Gastrocnemius medialis (tissue), 4 donors: ENCODE results near the gene EDN1. TPM values are rescaled to one million over a fixed set of nuclear protein-coding genes. Genes with fewer than 3 reads are reported as not detected.

Source experiments
- ATAC-seq, 2 donors: fragments of 150-250 bp; one replicate each; pipeline ENCODE4 v1.9.1; 2016
- DNase-seq, 2 donors: peaks; one replicate each; pipeline ENCODE4 v3.0.0-alpha.2; 2019
- H3K27ac ChIP-seq, 4 donors: fragments of 200-600 bp; sonication (generic); 1 replicate in 1 of 4; 2 replicates in 3 of 4; pipeline ENCODE4 v1.5.1; 2016 to 2018; ENCODE audit warnings: mild to moderate bottlenecking in 2 of 4, moderate library complexity in 1 of 4
- H3K27me3 ChIP-seq, 3 donors: fragments of 200-600 bp; sonication (generic) in 2 of 3; 1 replicate in 1 of 3; 2 replicates in 2 of 3; pipeline versions ENCODE4 v1.5.1 to v1.6.0; 2016 to 2019; ENCODE audit warnings: mild to moderate bottlenecking in 1 of 3, moderate library complexity in 1 of 3
- H3K36me3 ChIP-seq, 2 donors: fragments of 200-600 bp; sonication (generic) in 1 of 2; one replicate each; pipeline ENCODE4 v1.5.1; 2017 to 2018
- H3K4me1 ChIP-seq, 2 donors: fragments of 200-600 bp; sonication (generic) in 1 of 2; one replicate each; pipeline ENCODE4 v1.5.1; 2016 to 2017; ENCODE audit warnings: mild to moderate bottlenecking in 2 of 2
- H3K4me3 ChIP-seq, 4 donors: fragments of 200-600 bp; sonication (generic) in 3 of 4; 1 replicate in 1 of 4; 2 replicates in 3 of 4; pipeline ENCODE4 v1.5.1; 2016 to 2019; ENCODE audit warnings: mild to moderate bottlenecking in 2 of 4
- H3K9me3 ChIP-seq, 3 donors: fragments of 200-600 bp; sonication (generic) in 2 of 3; 1 replicate in 1 of 3; 2 replicates in 2 of 3; pipeline ENCODE4 v1.5.1; 2016 to 2019
- POLR2A ChIP-seq, 2 donors: fragments of 450-650 bp; IDR thresholded peaks; one replicate each; pipeline ENCODE4 v1.6.1; 2017; ENCODE audit warnings: antibody characterized with exemption in 2 of 2, mild to moderate bottlenecking in 2 of 2, moderate library complexity in 2 of 2
- in situ Hi-C, 4 donors: fragments of 200-750 bp; cut with MboI; loops; one replicate each; pipeline versions ENCODE4 v1.15.0 to v1.8.0; 2017; ENCODE audit warnings: low sequenced_read_pairs in 4 of 4
- intact Hi-C: fragments of 100-400 bp; cut with DNase I; formaldehyde crosslinking; loops from one replicate; pipeline ENCODE4 v1.15.1; 2023; ENCODE audit warnings: low total_unique reads
- total RNA-seq, 4 donors: library from RNA; depleted of rRNA; stranded (reverse); fragments of >200 nt; gene quantifications; one replicate each; pipeline versions ENCODE4 v1.1.0 to v1.2.3, GENCODE V29; 2016
- TF ChIP-seq, protein P1 (sequence below), 5 experiments: fragments of 450-650 bp in 3 of 5; fragments of 200-600 bp in 2 of 5; sonication (generic) in 2 of 5; IDR thresholded peaks in 4 of 5; conservative IDR thresholded peaks in 1 of 5; 1 replicate in 4 of 5; 2 replicates in 1 of 5; pipeline ENCODE4 v1.5.1; 2016 to 2019; ENCODE audit warnings: antibody characterized with exemption in 5 of 5, mild to moderate bottlenecking in 3 of 5, moderate library complexity in 3 of 5

The EDN1 gene
- total RNA-seq, 4 donors from 2014 or later, result 7.4 to 12.0 (median 9.3) TPM

DNA sequence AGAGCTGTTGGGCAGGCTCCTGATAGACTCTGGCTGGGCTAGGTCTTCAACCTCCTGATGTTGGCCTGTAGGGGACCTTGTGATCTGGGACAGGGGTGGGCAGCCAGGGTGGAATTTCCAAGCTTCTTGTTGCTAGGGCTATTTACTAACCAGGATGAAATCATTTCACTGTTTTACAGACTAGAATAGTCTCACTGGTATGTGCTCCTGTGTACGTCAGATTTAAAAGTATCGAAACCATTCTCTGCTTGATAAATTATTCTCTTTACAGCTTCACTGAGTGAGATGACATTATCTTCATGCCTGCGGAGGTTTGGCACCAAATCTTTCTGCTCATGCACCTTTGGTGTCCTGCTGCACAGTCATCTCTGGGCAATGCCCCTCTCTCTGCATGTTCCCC lies 10.9 kb downstream of the EDN1 start:
- in situ Hi-C loops (loop anchor here in 1 of 4 donors (25.0 kb wide), 1 partner anchor 311 kb away; no protein-coding TSS in a partner anchor), intact Hi-C loops (no loop called here)
- DNase-seq (no peak), ATAC-seq (no peak)
- H3K27ac ChIP-seq, result no peak overlapping the region
- TF ChIP-seq, protein P1, sequence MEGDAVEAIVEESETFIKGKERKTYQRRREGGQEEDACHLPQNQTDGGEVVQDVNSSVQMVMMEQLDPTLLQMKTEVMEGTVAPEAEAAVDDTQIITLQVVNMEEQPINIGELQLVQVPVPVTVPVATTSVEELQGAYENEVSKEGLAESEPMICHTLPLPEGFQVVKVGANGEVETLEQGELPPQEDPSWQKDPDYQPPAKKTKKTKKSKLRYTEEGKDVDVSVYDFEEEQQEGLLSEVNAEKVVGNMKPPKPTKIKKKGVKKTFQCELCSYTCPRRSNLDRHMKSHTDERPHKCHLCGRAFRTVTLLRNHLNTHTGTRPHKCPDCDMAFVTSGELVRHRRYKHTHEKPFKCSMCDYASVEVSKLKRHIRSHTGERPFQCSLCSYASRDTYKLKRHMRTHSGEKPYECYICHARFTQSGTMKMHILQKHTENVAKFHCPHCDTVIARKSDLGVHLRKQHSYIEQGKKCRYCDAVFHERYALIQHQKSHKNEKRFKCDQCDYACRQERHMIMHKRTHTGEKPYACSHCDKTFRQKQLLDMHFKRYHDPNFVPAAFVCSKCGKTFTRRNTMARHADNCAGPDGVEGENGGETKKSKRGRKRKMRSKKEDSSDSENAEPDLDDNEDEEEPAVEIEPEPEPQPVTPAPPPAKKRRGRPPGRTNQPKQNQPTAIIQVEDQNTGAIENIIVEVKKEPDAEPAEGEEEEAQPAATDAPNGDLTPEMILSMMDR (IDR thresholded peaks at IDR 0.05 in 4 of 5, conservative IDR thresholded peaks at IDR 0.05 in 1 of 5), result no peak
- no peak for TF ChIP-seq POLR2A (IDR thresholded peaks at IDR 0.05)
- H3K4me1 ChIP-seq, result no peaks in the 10 kb centered on the region
- no peaks in the 10 kb centered on the region for H3K27me3 ChIP-seq
- H3K4me3 ChIP-seq, result no peak overlapping the region
- no peaks in the 10 kb centered on the region for H3K36me3 ChIP-seq
- no peaks in the 10 kb centered on the region for H3K9me3 ChIP-seq

DNA sequence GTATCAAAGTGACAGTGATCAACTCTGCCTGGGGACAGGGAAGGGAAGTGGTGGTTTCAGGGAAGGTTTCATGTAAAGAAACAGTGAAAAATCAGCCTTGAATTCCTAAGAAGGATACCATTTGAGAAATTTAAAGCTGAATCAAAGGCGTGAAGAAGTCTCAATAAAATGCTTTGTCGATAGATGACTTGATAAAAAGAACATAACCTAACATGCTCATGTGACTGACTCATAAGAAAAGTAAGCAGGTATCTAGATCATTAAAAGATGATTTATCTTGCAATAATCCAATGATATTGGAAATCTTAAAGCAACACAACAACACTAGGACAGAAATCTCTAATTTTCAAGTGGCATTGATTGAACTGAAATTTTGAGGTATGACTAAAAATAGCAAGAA lies 14.3 kb downstream of the EDN1 start:
- H3K27me3 ChIP-seq, result no peaks in the 10 kb centered on the region
- H3K36me3 ChIP-seq, result no peaks in the 10 kb centered on the region
- intact Hi-C loops (no loop called here), in situ Hi-C loops (loop anchor here in 1 of 4 donors (25.0 kb wide), 1 partner anchor 308 kb away; no protein-coding TSS in a partner anchor)
- no peaks in the 10 kb centered on the region for H3K9me3 ChIP-seq
- ATAC-seq (no peak), DNase-seq (no peak)
- no peaks in the 10 kb centered on the region for H3K4me1 ChIP-seq
- TF ChIP-seq, protein P1 (IDR thresholded peaks at IDR 0.05 in 4 of 5, conservative IDR thresholded peaks at IDR 0.05 in 1 of 5), result no peak
- no peak for TF ChIP-seq POLR2A (IDR thresholded peaks at IDR 0.05)
- H3K4me3 ChIP-seq, result no peak overlapping the region
- H3K27ac ChIP-seq, result no peak overlapping the region

DNA sequence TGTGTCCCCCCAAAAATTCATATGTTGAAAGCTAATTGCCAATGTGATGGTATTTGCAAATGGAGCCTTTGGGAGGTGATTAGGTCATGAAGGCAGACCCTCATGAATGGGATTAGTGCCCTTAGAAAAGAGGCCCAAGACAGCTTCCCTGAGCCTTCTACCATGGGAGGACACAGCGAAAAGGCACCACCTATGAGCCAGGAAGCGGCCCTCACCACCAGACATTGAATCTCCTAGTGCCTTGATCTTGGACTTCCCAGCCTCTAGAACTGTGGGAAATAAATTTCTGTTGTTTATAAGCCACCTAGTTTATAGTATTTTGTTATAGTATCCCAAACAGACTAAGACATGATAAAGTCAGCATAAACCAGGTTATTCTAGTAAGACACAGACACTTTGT lies 18.9 kb downstream of the EDN1 start:
- ATAC-seq (no peak), DNase-seq (no peak)
- Histone ChIP-seq H3K9me3 (no peaks in the 10 kb centered on the region), H3K4me3 (no peak overlapping the region), H3K4me1 (no peaks in the 10 kb centered on the region), H3K27me3 (no peaks in the 10 kb centered on the region), H3K27ac (no peak overlapping the region), H3K36me3 (no peaks in the 10 kb centered on the region)
- TF ChIP-seq POLR2A (IDR thresholded peaks at IDR 0.05), result no peak
- TF ChIP-seq, protein P1 (IDR thresholded peaks at IDR 0.05 in 4 of 5, conservative IDR thresholded peaks at IDR 0.05 in 1 of 5), result no peak
- in situ Hi-C loops, result loop anchor here in 1 of 4 donors (25.0 kb wide), 1 partner anchor 303 kb away; no protein-coding TSS in a partner anchor
- intact Hi-C loops, result no loop called here

DNA sequence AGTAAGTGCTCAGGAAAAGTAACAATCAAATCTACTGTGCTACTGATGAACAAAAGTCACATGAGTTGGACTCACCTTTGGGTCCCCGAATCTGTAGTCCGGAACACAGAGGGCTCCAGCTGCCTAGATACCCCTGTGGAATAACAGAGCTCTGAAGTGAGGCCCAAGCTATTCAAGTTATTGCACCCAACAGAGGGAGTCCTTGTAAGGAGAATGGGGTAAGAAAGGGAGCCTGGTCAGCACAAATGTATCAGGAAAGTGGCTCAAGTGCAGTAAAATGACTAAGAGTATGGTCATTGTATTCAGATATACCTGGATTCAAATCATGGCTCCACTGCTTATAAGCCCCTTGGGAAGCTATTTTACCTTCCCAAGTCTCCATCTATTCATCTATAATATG lies 20.9 kb downstream of the EDN1 start:
- H3K4me1 ChIP-seq, result no peaks in the 10 kb centered on the region
- no peak overlapping the region for H3K4me3 ChIP-seq
- H3K36me3 ChIP-seq, result no peaks in the 10 kb centered on the region
- H3K27me3 ChIP-seq, result no peaks in the 10 kb centered on the region
- ATAC-seq (no peak), DNase-seq (no peak)
- H3K9me3 ChIP-seq, result no peaks in the 10 kb centered on the region
- in situ Hi-C loops, result loop anchor here in 1 of 4 donors (25.0 kb wide), 1 partner anchor 301 kb away; no protein-coding TSS in a partner anchor
- TF ChIP-seq, protein P1 (IDR thresholded peaks at IDR 0.05 in 4 of 5, conservative IDR thresholded peaks at IDR 0.05 in 1 of 5), result no peak
- no peak for TF ChIP-seq POLR2A (IDR thresholded peaks at IDR 0.05)
- intact Hi-C loops, result no loop called here
- H3K27ac ChIP-seq, result no peak overlapping the region

DNA sequence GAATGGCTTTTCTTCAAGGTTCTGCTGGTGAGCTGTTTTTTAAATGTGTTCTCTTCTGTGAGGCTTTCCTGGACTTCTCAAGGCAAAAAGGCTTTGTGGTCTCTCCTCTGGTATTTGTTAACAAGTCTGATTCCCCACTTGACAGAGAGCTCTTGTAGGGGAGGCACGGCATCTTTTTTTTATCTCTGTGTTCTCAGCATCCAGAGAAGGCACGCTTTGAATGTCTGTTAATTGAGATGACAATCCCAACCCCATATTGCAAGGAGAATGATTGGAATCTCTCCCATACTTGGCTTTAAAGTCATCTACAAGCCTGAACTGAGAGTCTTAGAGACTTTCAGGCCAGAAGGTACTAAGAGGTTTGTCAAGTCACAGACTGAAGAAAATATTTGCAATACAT lies 22.6 kb downstream of the EDN1 start:
- Histone ChIP-seq H3K4me1 (no peaks in the 10 kb centered on the region), H3K4me3 (no peak overlapping the region), H3K9me3 (no peaks in the 10 kb centered on the region), H3K27me3 (no peaks in the 10 kb centered on the region), H3K36me3 (no peaks in the 10 kb centered on the region), H3K27ac (no peak overlapping the region)
- intact Hi-C loops, result no loop called here
- no peak for DNase-seq
- in situ Hi-C loops, result loop anchor here in 1 of 4 donors (25.0 kb wide), 1 partner anchor 300 kb away; no protein-coding TSS in a partner anchor
- TF ChIP-seq POLR2A (IDR thresholded peaks at IDR 0.05), result no peak
- TF ChIP-seq, protein P1 (IDR thresholded peaks at IDR 0.05 in 4 of 5, conservative IDR thresholded peaks at IDR 0.05 in 1 of 5), result no peak
- ATAC-seq, result no peak
